Rectal smooth muscle tissue (tissue), 1 donor: ENCODE measurements around the gene SMCO4.
"Not testable (repeated sequence)": the region's sequence is repeated elsewhere in the genome, so short reads cannot be mapped to it uniquely, and the experiment has no call there.

ENCODE experiments used
- H3K27ac ChIP-seq: one replicate; pipeline ENCODE4 v1.7.0; 2013; ENCODE audit warnings: low read depth, low read length, inconsistent platforms
- H3K27me3 ChIP-seq: one replicate; pipeline ENCODE4 v1.7.0; 2013; ENCODE audit warnings: low read length; ENCODE audit not compliant: control insufficient read depth, insufficient read depth
- H3K36me3 ChIP-seq: one replicate; pipeline ENCODE4 v1.7.0; 2013; ENCODE audit warnings: low read length; ENCODE audit not compliant: control insufficient read depth, insufficient read depth
- H3K4me1 ChIP-seq: one replicate; pipeline ENCODE4 v1.7.0; 2013; ENCODE audit warnings: low read length; ENCODE audit not compliant: control insufficient read depth, insufficient read depth
- H3K4me3 ChIP-seq: one replicate; pipeline ENCODE4 v1.7.0; 2013; ENCODE audit warnings: low read length
- H3K9ac ChIP-seq: one replicate; pipeline ENCODE4 v1.7.0; 2013; ENCODE audit warnings: low read length

Gene SMCO4

GRCh38 chr11:93543292-93543977, at the start of gene SMCO4:
Gene SMCO4, minus strand, starts transcription at chr11:93543391. Its CDS starts 64,202 bp downstream, at chr11:93479189.
- Histone ChIP-seq H3K27me3 (no peaks in the 10 kb centered on the region), H3K36me3 (no peaks in the 10 kb centered on the region), H3K9ac (no peak within 1 kb of the TSS), H3K4me1 (peaks cover 4% of the 10 kb centered on the region), H3K4me3 (peak within 1 kb of the TSS; percentile 71), H3K27ac (peak within 1 kb of the TSS; percentile 41)

GRCh38 chr11:93591247-93591898, 48.2 kb upstream of the SMCO4 start:
- Histone ChIP-seq H3K9ac (no peak overlapping the region), H3K36me3 (no peaks in the 10 kb centered on the region), H3K4me1 (no peaks in the 10 kb centered on the region), H3K4me3 (no peak overlapping the region), H3K27me3 (no peaks in the 10 kb centered on the region), H3K27ac (no peak overlapping the region)

GRCh38 chr11:93589347-93589746, 46.2 kb upstream of the SMCO4 start:
- Histone ChIP-seq H3K27me3 (no peaks in the 10 kb centered on the region), H3K9ac (no peak overlapping the region), H3K4me1 (no peaks in the 10 kb centered on the region), H3K27ac (no peak overlapping the region), H3K36me3 (no peaks in the 10 kb centered on the region), H3K4me3 (no peak overlapping the region)

- H3K4me1 ChIP-seq = no peaks in the 10 kb centered on the region
- no peak overlapping the region for H3K4me3 ChIP-seq
- H3K27me3 ChIP-seq = no peaks in the 10 kb centered on the region
- H3K9ac ChIP-seq = no peak overlapping the region
- H3K36me3 ChIP-seq = no peaks in the 10 kb centered on the region
- no peak overlapping the region for H3K27ac ChIP-seq
Observed at GRCh38 chr11:93587858-93588581, 44.8 kb upstream of the SMCO4 start.

- H3K36me3 ChIP-seq, H3K9ac ChIP-seq, H3K27me3 ChIP-seq, H3K27ac ChIP-seq, H3K4me1 ChIP-seq, H3K4me3 ChIP-seq: not testable (repeated sequence)
Observed at GRCh38 chr11:93587425-93587824, 44.2 kb upstream of the SMCO4 start.

GRCh38 chr11:93585758-93586157, 42.6 kb upstream of the SMCO4 start:
- H3K9ac ChIP-seq = no peak overlapping the region

GRCh38 chr11:93583490-93583889, 40.3 kb upstream of the SMCO4 start:
- Histone ChIP-seq H3K27me3 (no peaks in the 10 kb centered on the region), H3K4me1 (no peaks in the 10 kb centered on the region), H3K36me3 (no peaks in the 10 kb centered on the region), H3K27ac (no peak overlapping the region), H3K9ac (no peak overlapping the region), H3K4me3 (no peak overlapping the region)

More at GRCh38 chr11:93585758-93586157, 42.6 kb upstream of the SMCO4 start:
- no peaks in the 10 kb centered on the region for H3K36me3 ChIP-seq
- H3K27ac ChIP-seq = no peak overlapping the region
- H3K4me1 ChIP-seq = no peaks in the 10 kb centered on the region
- H3K4me3 ChIP-seq = no peak overlapping the region
- no peaks in the 10 kb centered on the region for H3K27me3 ChIP-seq

- H3K27ac ChIP-seq = no peak overlapping the region
- no peak overlapping the region for H3K4me3 ChIP-seq
- no peak overlapping the region for H3K9ac ChIP-seq
- H3K4me1 ChIP-seq = no peaks in the 10 kb centered on the region
- H3K27me3 ChIP-seq = no peaks in the 10 kb centered on the region
- H3K36me3 ChIP-seq = no peaks in the 10 kb centered on the region
Observed at GRCh38 chr11:93579187-93579751, 36.1 kb upstream of the SMCO4 start.

GRCh38 chr11:93577286-93577685, 34.1 kb upstream of the SMCO4 start:
- no peaks in the 10 kb centered on the region for H3K4me1 ChIP-seq
- no peaks in the 10 kb centered on the region for H3K27me3 ChIP-seq
- no peak overlapping the region for H3K4me3 ChIP-seq
- no peak overlapping the region for H3K9ac ChIP-seq
- H3K27ac ChIP-seq = no peak overlapping the region
- H3K36me3 ChIP-seq = no peaks in the 10 kb centered on the region

- not testable (repeated sequence) for H3K9ac ChIP-seq, H3K36me3 ChIP-seq, H3K27ac ChIP-seq, H3K4me3 ChIP-seq, H3K4me1 ChIP-seq, H3K27me3 ChIP-seq
Observed at GRCh38 chr11:93576870-93577269, 33.7 kb upstream of the SMCO4 start.

GRCh38 chr11:93574638-93575220, 31.5 kb upstream of the SMCO4 start:
- H3K36me3 ChIP-seq = no peaks in the 10 kb centered on the region
- H3K4me1 ChIP-seq = no peaks in the 10 kb centered on the region

GRCh38 chr11:93573184-93573583, 30.0 kb upstream of the SMCO4 start:
- no peak overlapping the region for H3K4me3 ChIP-seq
- no peak overlapping the region for H3K9ac ChIP-seq
- H3K27me3 ChIP-seq = no peaks in the 10 kb centered on the region
- no peak overlapping the region for H3K27ac ChIP-seq
- no peaks in the 10 kb centered on the region for H3K36me3 ChIP-seq
- H3K4me1 ChIP-seq = no peaks in the 10 kb centered on the region

More at GRCh38 chr11:93574638-93575220, 31.5 kb upstream of the SMCO4 start:
- no peak overlapping the region for H3K9ac ChIP-seq
- H3K27ac ChIP-seq = no peak overlapping the region
- no peak overlapping the region for H3K4me3 ChIP-seq
- no peaks in the 10 kb centered on the region for H3K27me3 ChIP-seq
